Measurements from ENCODE around the gene MT2A. TPM values are rescaled to one million over a fixed set of nuclear protein-coding genes. Genes with fewer than 3 reads are reported as not detected.

The MT2A gene
- total and polyA plus RNA-seq, 8 donors, result 71.0 to 495 (median 198) TPM

- Histone ChIP-seq H3K27ac (no peak overlapping the region), H3K36me3 (no peaks in the 10 kb centered on the region), H3K27me3 (no peaks in the 10 kb centered on the region), H3K4me3 (no peak overlapping the region), H3K4me1 (peaks cover 3 to 12% (median 9%) of the 10 kb centered on the region in 3 donors), H3K9me3 (no peaks in the 10 kb centered on the region)
- ATAC-seq (no peak), DNase-seq (no peak), FAIRE-seq (no peak)
- WGBS, 2 donors, result 91 to 98% methylated on average over 2 of the region's 2 CpGs
- no peak for TF ChIP-seq CTCF (IDR thresholded peaks at IDR 0.05)
- intact Hi-C loops (cut with DNase I), result no loop called here
Observed at GRCh38 chr16:56623637-56624036, 15.3 kb downstream of the MT2A start.

- no peaks in the 10 kb centered on the region for H3K9me3 ChIP-seq
- no peaks in the 10 kb centered on the region for H3K36me3 ChIP-seq
- peaks cover 0 to 9% (median 7%) of the 10 kb centered on the region in 3 donors for H3K4me1 ChIP-seq
- FAIRE-seq, result no peak
- TF ChIP-seq CTCF (IDR thresholded peaks at IDR 0.05), result no peak
- H3K27ac ChIP-seq, result peak within 1 kb of the TSS; percentile 94 to 97 (median 95)
- no peaks in the 10 kb centered on the region for H3K27me3 ChIP-seq
- 1% methylated on average over 50 to 62 of the region's 62 CpGs for WGBS, 2 donors
- peak; percentile 77 to 93 (median 90) for ATAC-seq
- DNase-seq, result peak; percentile 81 to 93 (median 88)
- H3K4me3 ChIP-seq, result peak within 1 kb of the TSS; percentile 37 to 74 (median 63)
- intact Hi-C loops (cut with DNase I), result no loop called here
Observed at GRCh38 chr16:56625140-56625942, 17.0 kb downstream of the MT2A start, which contains the start of gene MT1E. Gene MT1E, plus strand, starts transcription at chr16:56625781. Its CDS starts 71 bp downstream, at chr16:56625852.

DNA sequence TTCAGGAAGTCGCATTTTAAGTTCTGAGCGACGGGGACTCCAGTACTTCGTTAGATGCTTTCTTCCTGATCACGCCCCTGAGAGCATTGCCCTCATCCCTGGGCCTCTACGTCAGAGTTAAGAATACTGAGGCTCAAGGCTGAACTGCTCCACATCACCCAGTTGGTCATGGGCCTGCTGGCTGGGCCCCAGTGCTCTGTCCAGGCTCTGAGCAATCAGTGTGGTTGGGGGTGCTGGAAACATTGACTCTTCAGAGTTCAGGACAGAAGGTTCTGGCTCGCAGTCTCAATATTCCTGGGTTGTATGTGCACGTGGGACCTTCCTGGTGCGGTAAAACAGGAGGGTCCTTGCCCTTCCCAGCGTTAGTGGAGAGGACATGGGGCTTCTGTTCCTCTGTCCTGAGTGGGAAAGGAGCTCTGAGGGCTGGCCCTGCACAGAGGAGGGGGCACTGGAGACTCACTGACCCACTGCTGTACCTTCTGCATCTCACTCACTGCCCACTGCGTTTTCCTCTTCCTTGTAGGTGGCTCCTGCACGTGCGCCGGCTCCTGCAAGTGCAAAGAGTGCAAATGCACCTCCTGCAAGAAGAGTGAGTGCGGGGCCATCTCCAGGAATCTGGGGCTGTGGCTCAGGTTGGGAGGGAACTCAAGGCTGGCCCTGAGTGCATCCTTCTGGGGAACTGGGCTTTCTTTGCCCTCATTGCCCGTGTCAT, 17.7 kb downstream of the MT2A start:
- no peaks in the 10 kb centered on the region for H3K36me3 ChIP-seq
- peaks cover 0 to 9% (median 7%) of the 10 kb centered on the region in 3 donors for H3K4me1 ChIP-seq
- ATAC-seq (peak; percentile 50 to 73 (median 64)), FAIRE-seq (no peak), DNase-seq (peak in 4 of 6 donors; percentile 60 to 84 (median 77))
- intact Hi-C loops (cut with DNase I), result no loop called here
- 6 to 20% methylated on average over 16 of the region's 16 CpGs for WGBS, 2 donors
- H3K27me3 ChIP-seq, result no peaks in the 10 kb centered on the region
- peak overlapping the region; percentile 94 to 97 (median 95) for H3K27ac ChIP-seq
- no peaks in the 10 kb centered on the region for H3K9me3 ChIP-seq
- H3K4me3 ChIP-seq, result peak overlapping the region; percentile 37 to 74 (median 63)
- no peak for TF ChIP-seq CTCF (IDR thresholded peaks at IDR 0.05)

DNA sequence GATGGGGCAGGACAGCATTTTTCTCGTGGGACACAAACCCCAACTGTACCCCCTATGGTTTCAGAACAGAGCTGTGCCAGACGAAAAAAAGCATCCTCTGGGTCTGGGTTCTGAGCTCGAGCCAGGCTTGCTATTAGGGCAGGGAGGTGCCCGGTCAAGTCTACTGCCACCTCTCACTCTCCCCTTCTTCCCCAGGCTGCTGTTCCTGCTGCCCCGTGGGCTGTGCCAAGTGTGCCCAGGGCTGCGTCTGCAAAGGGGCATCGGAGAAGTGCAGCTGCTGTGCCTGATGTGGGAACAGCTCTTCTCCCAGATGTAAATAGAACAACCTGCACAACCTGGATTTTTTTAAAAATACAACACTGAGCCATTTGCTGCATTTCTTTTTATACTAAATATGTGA, 18.3 kb downstream of the MT2A start:
- peak overlapping the region; percentile 37 to 74 (median 63) for H3K4me3 ChIP-seq
- WGBS, 2 donors, result 8 to 12% methylated on average over 7 of the region's 7 CpGs
- no peaks in the 10 kb centered on the region for H3K36me3 ChIP-seq
- intact Hi-C loops (cut with DNase I), result no loop called here
- H3K27ac ChIP-seq, result peak overlapping the region; percentile 94 to 97 (median 95)
- H3K27me3 ChIP-seq, result no peaks in the 10 kb centered on the region
- FAIRE-seq (no peak), ATAC-seq (peak in 3 of 4 donors; percentile 2 to 25 (median 8)), DNase-seq (peak in 1 of 6 donors; percentile 34)
- no peak for TF ChIP-seq CTCF (IDR thresholded peaks at IDR 0.05)
- no peaks in the 10 kb centered on the region for H3K9me3 ChIP-seq
- peaks cover 0 to 9% (median 7%) of the 10 kb centered on the region in 3 donors for H3K4me1 ChIP-seq
